GM23338 (cell line): ENCODE measurements around the gene ZDHHC5.

Experiments used
- EZH2 ChIP-seq: fragments of 200-600 bp; sonication (generic); IDR thresholded peaks from one replicate; pipeline ENCODE4 v1.8.0; 2017; ENCODE audit warnings: antibody characterized with exemption, mild to moderate bottlenecking, low read depth; ENCODE audit not compliant: unreplicated experiment
- EZH2phosphoT487 ChIP-seq: fragments of 200-600 bp; sonication (generic); IDR thresholded peaks from one replicate; pipeline ENCODE4 v1.8.1; 2018; ENCODE audit warnings: antibody characterized with exemption; ENCODE audit not compliant: unreplicated experiment
- JUNB ChIP-seq: IDR thresholded peaks from one replicate; pipeline ENCODE4 v1.6.1; 2016; ENCODE audit warnings: antibody characterized with exemption; ENCODE audit not compliant: unreplicated experiment
- NANOG ChIP-seq: IDR thresholded peaks from 2 replicates; pipeline ENCODE4 v1.6.1; 2016; ENCODE audit warnings: antibody characterized with exemption, borderline replicate concordance
- POLR2AphosphoS5 ChIP-seq: IDR thresholded peaks from 2 replicates; pipeline ENCODE4 v1.6.1; 2016; ENCODE audit warnings: antibody characterized with exemption, low read depth
- STAT1 ChIP-seq: IDR thresholded peaks from one replicate; pipeline ENCODE4 v1.6.1; 2016; ENCODE audit warnings: antibody characterized with exemption; ENCODE audit not compliant: unreplicated experiment
- TF ChIP-seq, protein P1 (sequence below), 2 experiments: fragments of 200-600 bp in 1 of 2; sonication (generic) in 1 of 2; conservative IDR thresholded peaks; 2 replicates each; pipeline versions ENCODE4 v1.5.1 to v1.6.1; 2016 to 2017; ENCODE audit warnings: antibody characterized with exemption in 2 of 2, low read depth in 2 of 2, mild to moderate bottlenecking in 2 of 2, moderate library complexity in 1 of 2
- TF ChIP-seq, protein P2 (sequence below): IDR thresholded peaks from one replicate; pipeline ENCODE4 v1.6.1; 2018; ENCODE audit warnings: antibody characterized with exemption; ENCODE audit not compliant: unreplicated experiment
- TF ChIP-seq, protein P3 (sequence below): IDR thresholded peaks from 2 replicates; pipeline ENCODE4 v1.6.1; 2016; ENCODE audit warnings: antibody characterized with exemption
- TF ChIP-seq, protein P4 (sequence below): fragments of 250-450 bp; sonication (Bioruptor Pico); IDR thresholded peaks from 2 replicates; pipeline ENCODE4 v1.5.0; 2020; ENCODE audit warnings: mild to moderate bottlenecking, moderate library complexity

DNA sequence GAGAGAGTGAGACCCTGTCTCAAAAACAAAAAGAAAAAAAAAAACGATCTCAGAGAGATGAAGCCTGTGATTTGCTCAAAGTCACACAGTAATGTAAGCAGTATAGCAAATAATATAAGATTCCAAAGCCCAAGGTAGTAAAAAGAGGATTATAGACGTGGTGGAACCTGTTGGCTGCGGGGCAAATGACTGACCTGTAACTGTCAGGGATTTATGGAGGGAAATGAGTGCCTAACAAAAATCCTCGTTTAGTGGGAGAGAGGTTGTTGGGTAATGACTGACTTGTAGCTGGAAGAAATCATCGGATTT lies 11.1 kb upstream of the ZDHHC5 start:
- TF ChIP-seq, protein P1, sequence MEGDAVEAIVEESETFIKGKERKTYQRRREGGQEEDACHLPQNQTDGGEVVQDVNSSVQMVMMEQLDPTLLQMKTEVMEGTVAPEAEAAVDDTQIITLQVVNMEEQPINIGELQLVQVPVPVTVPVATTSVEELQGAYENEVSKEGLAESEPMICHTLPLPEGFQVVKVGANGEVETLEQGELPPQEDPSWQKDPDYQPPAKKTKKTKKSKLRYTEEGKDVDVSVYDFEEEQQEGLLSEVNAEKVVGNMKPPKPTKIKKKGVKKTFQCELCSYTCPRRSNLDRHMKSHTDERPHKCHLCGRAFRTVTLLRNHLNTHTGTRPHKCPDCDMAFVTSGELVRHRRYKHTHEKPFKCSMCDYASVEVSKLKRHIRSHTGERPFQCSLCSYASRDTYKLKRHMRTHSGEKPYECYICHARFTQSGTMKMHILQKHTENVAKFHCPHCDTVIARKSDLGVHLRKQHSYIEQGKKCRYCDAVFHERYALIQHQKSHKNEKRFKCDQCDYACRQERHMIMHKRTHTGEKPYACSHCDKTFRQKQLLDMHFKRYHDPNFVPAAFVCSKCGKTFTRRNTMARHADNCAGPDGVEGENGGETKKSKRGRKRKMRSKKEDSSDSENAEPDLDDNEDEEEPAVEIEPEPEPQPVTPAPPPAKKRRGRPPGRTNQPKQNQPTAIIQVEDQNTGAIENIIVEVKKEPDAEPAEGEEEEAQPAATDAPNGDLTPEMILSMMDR (conservative IDR thresholded peaks at IDR 0.05; ENCODE audit: low read depth in 2 of 2), result no peak
- TF ChIP-seq EZH2phosphoT487, result no peak
- TF ChIP-seq POLR2AphosphoS5, result no peak
- no peak for TF ChIP-seq STAT1
- TF ChIP-seq EZH2, result no peak
- TF ChIP-seq JUNB, result no peak
- TF ChIP-seq, protein P2, sequence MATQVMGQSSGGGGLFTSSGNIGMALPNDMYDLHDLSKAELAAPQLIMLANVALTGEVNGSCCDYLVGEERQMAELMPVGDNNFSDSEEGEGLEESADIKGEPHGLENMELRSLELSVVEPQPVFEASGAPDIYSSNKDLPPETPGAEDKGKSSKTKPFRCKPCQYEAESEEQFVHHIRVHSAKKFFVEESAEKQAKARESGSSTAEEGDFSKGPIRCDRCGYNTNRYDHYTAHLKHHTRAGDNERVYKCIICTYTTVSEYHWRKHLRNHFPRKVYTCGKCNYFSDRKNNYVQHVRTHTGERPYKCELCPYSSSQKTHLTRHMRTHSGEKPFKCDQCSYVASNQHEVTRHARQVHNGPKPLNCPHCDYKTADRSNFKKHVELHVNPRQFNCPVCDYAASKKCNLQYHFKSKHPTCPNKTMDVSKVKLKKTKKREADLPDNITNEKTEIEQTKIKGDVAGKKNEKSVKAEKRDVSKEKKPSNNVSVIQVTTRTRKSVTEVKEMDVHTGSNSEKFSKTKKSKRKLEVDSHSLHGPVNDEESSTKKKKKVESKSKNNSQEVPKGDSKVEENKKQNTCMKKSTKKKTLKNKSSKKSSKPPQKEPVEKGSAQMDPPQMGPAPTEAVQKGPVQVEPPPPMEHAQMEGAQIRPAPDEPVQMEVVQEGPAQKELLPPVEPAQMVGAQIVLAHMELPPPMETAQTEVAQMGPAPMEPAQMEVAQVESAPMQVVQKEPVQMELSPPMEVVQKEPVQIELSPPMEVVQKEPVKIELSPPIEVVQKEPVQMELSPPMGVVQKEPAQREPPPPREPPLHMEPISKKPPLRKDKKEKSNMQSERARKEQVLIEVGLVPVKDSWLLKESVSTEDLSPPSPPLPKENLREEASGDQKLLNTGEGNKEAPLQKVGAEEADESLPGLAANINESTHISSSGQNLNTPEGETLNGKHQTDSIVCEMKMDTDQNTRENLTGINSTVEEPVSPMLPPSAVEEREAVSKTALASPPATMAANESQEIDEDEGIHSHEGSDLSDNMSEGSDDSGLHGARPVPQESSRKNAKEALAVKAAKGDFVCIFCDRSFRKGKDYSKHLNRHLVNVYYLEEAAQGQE, result no peak
- TF ChIP-seq, protein P3, sequence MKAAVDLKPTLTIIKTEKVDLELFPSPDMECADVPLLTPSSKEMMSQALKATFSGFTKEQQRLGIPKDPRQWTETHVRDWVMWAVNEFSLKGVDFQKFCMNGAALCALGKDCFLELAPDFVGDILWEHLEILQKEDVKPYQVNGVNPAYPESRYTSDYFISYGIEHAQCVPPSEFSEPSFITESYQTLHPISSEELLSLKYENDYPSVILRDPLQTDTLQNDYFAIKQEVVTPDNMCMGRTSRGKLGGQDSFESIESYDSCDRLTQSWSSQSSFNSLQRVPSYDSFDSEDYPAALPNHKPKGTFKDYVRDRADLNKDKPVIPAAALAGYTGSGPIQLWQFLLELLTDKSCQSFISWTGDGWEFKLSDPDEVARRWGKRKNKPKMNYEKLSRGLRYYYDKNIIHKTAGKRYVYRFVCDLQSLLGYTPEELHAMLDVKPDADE, result no peak
- no peak for TF ChIP-seq NANOG
- TF ChIP-seq, protein P4, sequence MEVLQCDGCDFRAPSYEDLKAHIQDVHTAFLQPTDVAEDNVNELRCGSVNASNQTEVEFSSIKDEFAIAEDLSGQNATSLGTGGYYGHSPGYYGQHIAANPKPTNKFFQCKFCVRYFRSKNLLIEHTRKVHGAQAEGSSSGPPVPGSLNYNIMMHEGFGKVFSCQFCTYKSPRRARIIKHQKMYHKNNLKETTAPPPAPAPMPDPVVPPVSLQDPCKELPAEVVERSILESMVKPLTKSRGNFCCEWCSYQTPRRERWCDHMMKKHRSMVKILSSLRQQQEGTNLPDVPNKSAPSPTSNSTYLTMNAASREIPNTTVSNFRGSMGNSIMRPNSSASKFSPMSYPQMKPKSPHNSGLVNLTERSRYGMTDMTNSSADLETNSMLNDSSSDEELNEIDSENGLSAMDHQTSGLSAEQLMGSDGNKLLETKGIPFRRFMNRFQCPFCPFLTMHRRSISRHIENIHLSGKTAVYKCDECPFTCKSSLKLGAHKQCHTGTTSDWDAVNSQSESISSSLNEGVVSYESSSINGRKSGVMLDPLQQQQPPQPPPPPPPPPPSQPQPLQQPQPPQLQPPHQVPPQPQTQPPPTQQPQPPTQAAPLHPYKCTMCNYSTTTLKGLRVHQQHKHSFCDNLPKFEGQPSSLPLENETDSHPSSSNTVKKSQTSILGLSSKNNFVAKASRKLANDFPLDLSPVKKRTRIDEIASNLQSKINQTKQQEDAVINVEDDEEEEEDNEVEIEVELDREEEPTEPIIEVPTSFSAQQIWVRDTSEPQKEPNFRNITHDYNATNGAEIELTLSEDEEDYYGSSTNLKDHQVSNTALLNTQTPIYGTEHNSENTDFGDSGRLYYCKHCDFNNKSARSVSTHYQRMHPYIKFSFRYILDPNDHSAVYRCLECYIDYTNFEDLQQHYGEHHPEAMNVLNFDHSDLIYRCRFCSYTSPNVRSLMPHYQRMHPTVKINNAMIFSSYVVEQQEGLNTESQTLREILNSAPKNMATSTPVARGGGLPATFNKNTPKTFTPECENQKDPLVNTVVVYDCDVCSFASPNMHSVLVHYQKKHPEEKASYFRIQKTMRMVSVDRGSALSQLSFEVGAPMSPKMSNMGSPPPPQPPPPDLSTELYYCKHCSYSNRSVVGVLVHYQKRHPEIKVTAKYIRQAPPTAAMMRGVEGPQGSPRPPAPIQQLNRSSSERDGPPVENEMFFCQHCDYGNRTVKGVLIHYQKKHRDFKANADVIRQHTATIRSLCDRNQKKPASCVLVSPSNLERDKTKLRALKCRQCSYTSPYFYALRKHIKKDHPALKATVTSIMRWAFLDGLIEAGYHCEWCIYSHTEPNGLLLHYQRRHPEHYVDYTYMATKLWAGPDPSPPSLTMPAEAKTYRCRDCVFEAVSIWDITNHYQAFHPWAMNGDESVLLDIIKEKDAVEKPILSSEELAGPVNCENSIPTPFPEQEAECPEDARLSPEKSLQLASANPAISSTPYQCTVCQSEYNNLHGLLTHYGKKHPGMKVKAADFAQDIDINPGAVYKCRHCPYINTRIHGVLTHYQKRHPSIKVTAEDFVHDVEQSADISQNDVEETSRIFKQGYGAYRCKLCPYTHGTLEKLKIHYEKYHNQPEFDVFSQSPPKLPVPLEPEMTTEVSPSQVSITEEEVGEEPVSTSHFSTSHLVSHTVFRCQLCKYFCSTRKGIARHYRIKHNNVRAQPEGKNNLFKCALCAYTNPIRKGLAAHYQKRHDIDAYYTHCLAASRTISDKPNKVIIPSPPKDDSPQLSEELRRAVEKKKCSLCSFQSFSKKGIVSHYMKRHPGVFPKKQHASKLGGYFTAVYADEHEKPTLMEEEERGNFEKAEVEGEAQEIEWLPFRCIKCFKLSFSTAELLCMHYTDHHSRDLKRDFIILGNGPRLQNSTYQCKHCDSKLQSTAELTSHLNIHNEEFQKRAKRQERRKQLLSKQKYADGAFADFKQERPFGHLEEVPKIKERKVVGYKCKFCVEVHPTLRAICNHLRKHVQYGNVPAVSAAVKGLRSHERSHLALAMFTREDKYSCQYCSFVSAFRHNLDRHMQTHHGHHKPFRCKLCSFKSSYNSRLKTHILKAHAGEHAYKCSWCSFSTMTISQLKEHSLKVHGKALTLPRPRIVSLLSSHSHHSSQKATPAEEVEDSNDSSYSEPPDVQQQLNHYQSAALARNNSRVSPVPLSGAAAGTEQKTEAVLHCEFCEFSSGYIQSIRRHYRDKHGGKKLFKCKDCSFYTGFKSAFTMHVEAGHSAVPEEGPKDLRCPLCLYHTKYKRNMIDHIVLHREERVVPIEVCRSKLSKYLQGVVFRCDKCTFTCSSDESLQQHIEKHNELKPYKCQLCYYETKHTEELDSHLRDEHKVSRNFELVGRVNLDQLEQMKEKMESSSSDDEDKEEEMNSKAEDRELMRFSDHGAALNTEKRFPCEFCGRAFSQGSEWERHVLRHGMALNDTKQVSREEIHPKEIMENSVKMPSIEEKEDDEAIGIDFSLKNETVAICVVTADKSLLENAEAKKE (CRISPR knock-in tag), result no peak
